Measurements from ENCODE around the gene NT5M.

NT5M gene

GRCh38 chr17:17394494-17394893 lies 91.3 kb downstream of the NT5M start:
- no peak for TF ChIP-seq CTCF (IDR thresholded peaks at IDR 0.05)
- H3K27ac Mint-ChIP-seq: no peak overlapping the region
- peaks cover 13% of the 10 kb centered on the region for H3K9me3 Mint-ChIP-seq
- H3K36me3 Mint-ChIP-seq (ENCODE audit: low read depth): no peaks in the 10 kb centered on the region
- H3K4me3 Mint-ChIP-seq: no peak overlapping the region
- H3K27me3 Mint-ChIP-seq (ENCODE audit: low read depth, poor library complexity): no peaks in the 10 kb centered on the region
- DNase-seq: no peak
- H3K4me1 Mint-ChIP-seq: peaks cover 10% of the 10 kb centered on the region

GRCh38 chr17:17395246-17395802 lies 92.2 kb downstream of the NT5M start:
- Mint-ChIP-seq H3K27ac (no peak overlapping the region), H3K36me3 (ENCODE audit: low read depth) (no peaks in the 10 kb centered on the region), H3K9me3 (peaks cover 13% of the 10 kb centered on the region), H3K4me3 (no peak overlapping the region), H3K27me3 (ENCODE audit: low read depth, poor library complexity) (no peaks in the 10 kb centered on the region), H3K4me1 (peaks cover 17% of the 10 kb centered on the region)
- no peak for DNase-seq
- TF ChIP-seq CTCF (IDR thresholded peaks at IDR 0.05): no peak

- TF ChIP-seq CTCF (IDR thresholded peaks at IDR 0.05): no peak
- Mint-ChIP-seq H3K4me1 (peaks cover 17% of the 10 kb centered on the region), H3K27me3 (ENCODE audit: low read depth, poor library complexity) (peaks cover 3% of the 10 kb centered on the region), H3K4me3 (no peak overlapping the region), H3K27ac (peak overlapping the region; percentile 48), H3K9me3 (peaks cover 13% of the 10 kb centered on the region), H3K36me3 (ENCODE audit: low read depth) (no peaks in the 10 kb centered on the region)
- no peak for DNase-seq
These were observed 92.7 kb downstream of the NT5M start for GRCh38 chr17:17395885-17396284.

Measured in nephron progenitor cell (in vitro differentiated cells).